CD8-positive, alpha-beta memory T cell (primary cell): ENCODE measurements around the gene CANX. TPM values are rescaled to one million over a fixed set of nuclear protein-coding genes. Genes with fewer than 3 reads are reported as not detected.

ENCODE experiments used
- CTCF ChIA-PET: fragments of 350-600 bp; sonication (Branson Sonifier 250); formaldehyde crosslinking; loops from one replicate; lab custom pipeline; 2021; ENCODE audit warnings: antibody characterized with exemption; lab: Charles Lee
- POLR2A ChIA-PET: fragments of 350-600 bp; sonication (Branson Sonifier 250); formaldehyde crosslinking; loops from one replicate; lab custom pipeline; 2021; ENCODE audit warnings: antibody characterized with exemption; lab: Charles Lee
- DNase-seq, 5 donors: peaks; one replicate each; pipeline versions ENCODE4 v3.0.0 to v3.0.0-alpha.2; 2020 to 2022; ENCODE audit warnings: mixed read lengths in 1 of 5
- H3K27ac ChIP-seq: one replicate; pipeline ENCODE4 v1.7.0; 2013; ENCODE audit warnings: low read depth, mild to moderate bottlenecking, low read length, moderate library complexity
- H3K27me3 ChIP-seq: 2 replicates; pipeline ENCODE4 v1.7.0; 2013; ENCODE audit warnings: low read length, mild to moderate bottlenecking; ENCODE audit not compliant: insufficient read depth, poor library complexity, severe bottlenecking
- H3K36me3 ChIP-seq: 2 replicates; pipeline ENCODE4 v1.7.0; 2013; ENCODE audit warnings: mild to moderate bottlenecking, low read length, moderate library complexity; ENCODE audit not compliant: insufficient read depth
- H3K4me1 ChIP-seq: 2 replicates; pipeline ENCODE4 v1.7.0; 2013; ENCODE audit warnings: mild to moderate bottlenecking, low read length, moderate library complexity; ENCODE audit not compliant: insufficient read depth
- H3K4me3 ChIP-seq: 2 replicates; pipeline ENCODE4 v1.7.0; 2013; ENCODE audit warnings: mild to moderate bottlenecking, low read length
- H3K9me3 ChIP-seq: 2 replicates; pipeline ENCODE4 v1.7.0; 2013; ENCODE audit warnings: mild to moderate bottlenecking, low read length
- H3K27ac Mint-ChIP-seq, 8 donors: one replicate each; pipeline ENCODE4 v1.8.0; 2020 to 2021; ENCODE audit warnings: mixed read lengths in 8 of 8, mild to moderate bottlenecking in 6 of 8, inconsistent platforms in 3 of 8, moderate library complexity in 3 of 8
- H3K27me3 Mint-ChIP-seq, 2 donors: one replicate each; pipeline ENCODE4 v1.8.0; 2020 to 2021; ENCODE audit warnings: mixed read lengths in 2 of 2, mild to moderate bottlenecking in 1 of 2, moderate library complexity in 1 of 2
- H3K36me3 Mint-ChIP-seq, 3 donors: one replicate each; pipeline ENCODE4 v1.8.0; 2020 to 2021; ENCODE audit warnings: mixed read lengths in 3 of 3, inconsistent platforms in 1 of 3, mild to moderate bottlenecking in 1 of 3
- H3K4me1 Mint-ChIP-seq, 3 donors: one replicate each; pipeline ENCODE4 v1.8.0; 2020 to 2021; ENCODE audit warnings: mixed read lengths in 3 of 3, inconsistent platforms in 1 of 3, mild to moderate bottlenecking in 1 of 3
- H3K4me3 Mint-ChIP-seq, 7 donors: one replicate each; pipeline ENCODE4 v1.8.0; 2020 to 2021; ENCODE audit warnings: mixed read lengths in 7 of 7, mild to moderate bottlenecking in 6 of 7, moderate library complexity in 4 of 7, inconsistent platforms in 2 of 7
- H3K9me3 Mint-ChIP-seq, 5 donors: one replicate each; pipeline ENCODE4 v1.8.0; 2020 to 2022; ENCODE audit warnings: mixed read lengths in 5 of 5, mild to moderate bottlenecking in 3 of 5, moderate library complexity in 2 of 5, inconsistent platforms in 1 of 5
- polyA plus RNA-seq: library from polyadenylated mRNA; unstranded; fragments of 300-500 nt; fragmentation: Illumina TruSeq; gene quantifications from one replicate; pipeline ENCODE4 v1.2.3, GENCODE V29; 2021
- total RNA-seq, 2 experiments: library from RNA; stranded (reverse); gene quantifications; one replicate each; pipeline ENCODE4 v1.2.3, GENCODE V29; 2021

CANX gene
- total and polyA plus RNA-seq, 3 experiments from 2014 or later = 283 to 710 (median 694) TPM

GRCh38 chr5:179730852-179731251 is 32.1 kb downstream of the CANX start:
- DNase-seq = no peak
- Histone ChIP-seq H3K27ac (no peak overlapping the region), H3K36me3 (peaks cover 37% of the 10 kb centered on the region), H3K4me1 (peaks cover 21% of the 10 kb centered on the region), H3K9me3 (no peaks in the 10 kb centered on the region), H3K4me3 (no peak overlapping the region), H3K27me3 (no peaks in the 10 kb centered on the region)
- Mint-ChIP-seq H3K9me3 (no peaks in the 10 kb centered on the region), H3K36me3 (peaks cover 0 to 59% (median 11%) of the 10 kb centered on the region in 3 donors), H3K27ac (peak overlapping the region in 6 of 8 donors; percentile 30 to 86 (median 78)), H3K27me3 (no peaks in the 10 kb centered on the region), H3K4me3 (peak overlapping the region in 4 of 7 donors; percentile 31 to 72 (median 35)), H3K4me1 (peaks cover 27 to 33% (median 31%) of the 10 kb centered on the region in 3 donors)
- ChIA-PET POLR2A (no interaction called here), CTCF (interaction anchor here (1.0 to 1.5 kb wide), 2 partner anchors 19 to 63 kb away, joined by 3 read pairs; partner anchors contain the start of gene LTC4S)

- Mint-ChIP-seq H3K4me1 (peaks cover 30 to 43% (median 41%) of the 10 kb centered on the region in 3 donors), H3K27ac (peak overlapping the region; percentile 84 to 96 (median 93)), H3K36me3 (peaks cover 0 to 55% (median 9%) of the 10 kb centered on the region in 3 donors), H3K4me3 (peak overlapping the region; percentile 81 to 96 (median 90)), H3K9me3 (no peaks in the 10 kb centered on the region), H3K27me3 (no peaks in the 10 kb centered on the region)
- Histone ChIP-seq H3K36me3 (peaks cover 31% of the 10 kb centered on the region), H3K4me1 (peaks cover 28% of the 10 kb centered on the region), H3K27ac (peak overlapping the region; percentile 89), H3K9me3 (no peaks in the 10 kb centered on the region), H3K27me3 (no peaks in the 10 kb centered on the region), H3K4me3 (peak overlapping the region; percentile 75)
- ChIA-PET POLR2A (interaction anchor here (0.5 to 2.3 kb wide), 17 partner anchors 10 to 1471 kb away, joined by 3 to 35 read pairs (median 4); partner anchors contain the start of genes CANX, HNRNPH1 and LTC4S), CTCF (interaction anchor here (0.7 to 1.6 kb wide), 8 partner anchors 20 to 176 kb away, joined by 3 to 8 read pairs (median 3); partner anchors contain the start of genes HNRNPH1, LTC4S and TBC1D9B)
- DNase-seq = peak in 1 of 5 donors; percentile 50
Observed at GRCh38 chr5:179731791-179732411, 33.1 kb downstream of the CANX start.

GRCh38 chr5:179732412-179732917 is 33.7 kb downstream of the CANX start, which contains the start of gene MAML1:
TSS of gene MAML1 (plus strand) at chr5:179732822. CDS start at chr5:179733113, 291 bp downstream.
- peaks cover 0 to 54% (median 13%) of the 10 kb centered on the region in 3 donors for H3K36me3 Mint-ChIP-seq
- H3K27me3 ChIP-seq = no peaks in the 10 kb centered on the region
- DNase-seq = peak; percentile 99 to 100 (median 99)

GRCh38 chr5:179732918-179733771 is 34.4 kb downstream of the CANX start:
- Histone ChIP-seq H3K9me3 (no peaks in the 10 kb centered on the region), H3K27me3 (no peaks in the 10 kb centered on the region), H3K27ac (peak overlapping the region; percentile 89), H3K4me3 (peak overlapping the region; percentile 69), H3K4me1 (peaks cover 41% of the 10 kb centered on the region), H3K36me3 (peaks cover 20% of the 10 kb centered on the region)
- H3K4me1 Mint-ChIP-seq = peaks cover 41 to 55% (median 53%) of the 10 kb centered on the region in 3 donors
- peak overlapping the region; percentile 94 to 98 (median 96) for H3K27ac Mint-ChIP-seq
- H3K36me3 Mint-ChIP-seq = peaks cover 0 to 52% (median 11%) of the 10 kb centered on the region in 3 donors
- POLR2A ChIA-PET = interaction anchor here (0.8 to 2.3 kb wide), 16 partner anchors 17 to 559 kb away, joined by 3 to 35 read pairs (median 4); partner anchors contain the start of genes CANX, HNRNPH1, LTC4S and MRNIP
- peak overlapping the region; percentile 92 to 99 (median 95) for H3K4me3 Mint-ChIP-seq
- peak in 2 of 5 donors; percentile 1 to 64 for DNase-seq
- CTCF ChIA-PET = interaction anchor here (0.6 to 1.6 kb wide), 6 partner anchors 55 to 175 kb away, joined by 3 to 8 read pairs (median 4); partner anchors contain the start of genes LTC4S and TBC1D9B
- H3K9me3 Mint-ChIP-seq = no peaks in the 10 kb centered on the region
- no peaks in the 10 kb centered on the region for H3K27me3 Mint-ChIP-seq

More at GRCh38 chr5:179732412-179732917, 33.7 kb downstream of the CANX start, which contains the start of gene MAML1:
- H3K27ac Mint-ChIP-seq = peak within 1 kb of the TSS; percentile 94 to 98 (median 96)
- peaks cover 35 to 49% (median 46%) of the 10 kb centered on the region in 3 donors for H3K4me1 Mint-ChIP-seq
- H3K4me3 Mint-ChIP-seq = peak within 1 kb of the TSS; percentile 92 to 99 (median 95)
- no peaks in the 10 kb centered on the region for H3K9me3 ChIP-seq
- H3K27ac ChIP-seq = peak within 1 kb of the TSS; percentile 89
- ChIA-PET POLR2A (interaction anchor here (0.5 to 2.3 kb wide), 18 partner anchors 11 to 560 kb away, joined by 3 to 35 read pairs (median 4); partner anchors contain the start of genes CANX, HNRNPH1, LTC4S and MRNIP), CTCF (interaction anchor here (0.6 to 1.6 kb wide), 9 partner anchors 20 to 176 kb away, joined by 3 to 8 read pairs (median 3); partner anchors contain the start of genes HNRNPH1, LTC4S and TBC1D9B)
- H3K9me3 Mint-ChIP-seq = no peaks in the 10 kb centered on the region
- peaks cover 34% of the 10 kb centered on the region for H3K4me1 ChIP-seq
- peaks cover 25% of the 10 kb centered on the region for H3K36me3 ChIP-seq
- H3K27me3 Mint-ChIP-seq = no peaks in the 10 kb centered on the region
- H3K4me3 ChIP-seq = peak within 1 kb of the TSS; percentile 75

- Mint-ChIP-seq H3K36me3 (peaks cover 0 to 50% (median 14%) of the 10 kb centered on the region in 3 donors), H3K4me1 (peaks cover 47 to 61% (median 59%) of the 10 kb centered on the region in 3 donors), H3K27ac (peak overlapping the region; percentile 94 to 98 (median 96)), H3K27me3 (no peaks in the 10 kb centered on the region), H3K9me3 (no peaks in the 10 kb centered on the region), H3K4me3 (peak overlapping the region; percentile 92 to 99 (median 95))
- Histone ChIP-seq H3K4me3 (peak overlapping the region; percentile 69), H3K9me3 (no peaks in the 10 kb centered on the region), H3K27ac (peak overlapping the region; percentile 89), H3K4me1 (peaks cover 47% of the 10 kb centered on the region), H3K36me3 (peaks cover 16% of the 10 kb centered on the region), H3K27me3 (no peaks in the 10 kb centered on the region)
- DNase-seq = no peak
- ChIA-PET CTCF (no interaction called here), POLR2A (interaction anchor here (0.9 kb wide), 2 partner anchors 56 to 110 kb away, joined by 4 to 5 read pairs; partner anchors contain the start of gene HNRNPH1)
Observed at GRCh38 chr5:179733772-179734126, 35.0 kb downstream of the CANX start.

- H3K4me3 Mint-ChIP-seq = peak overlapping the region; percentile 92 to 99 (median 95)
- DNase-seq = no peak
- H3K27ac Mint-ChIP-seq = peak overlapping the region; percentile 55 to 97 (median 94)
- Histone ChIP-seq H3K4me1 (peaks cover 51% of the 10 kb centered on the region), H3K36me3 (peaks cover 7% of the 10 kb centered on the region), H3K27ac (no peak overlapping the region), H3K4me3 (peak overlapping the region; percentile 69), H3K9me3 (no peaks in the 10 kb centered on the region), H3K27me3 (no peaks in the 10 kb centered on the region)
- no peaks in the 10 kb centered on the region for H3K9me3 Mint-ChIP-seq
- CTCF ChIA-PET = no interaction called here
- POLR2A ChIA-PET = no interaction called here
- peaks cover 0 to 45% (median 14%) of the 10 kb centered on the region in 3 donors for H3K36me3 Mint-ChIP-seq
- H3K4me1 Mint-ChIP-seq = peaks cover 52 to 68% (median 67%) of the 10 kb centered on the region in 3 donors
- H3K27me3 Mint-ChIP-seq = no peaks in the 10 kb centered on the region
Observed at GRCh38 chr5:179734536-179735164, 35.9 kb downstream of the CANX start.
